NT2/D1 (cell line): ENCODE data around the gene TMEM14C.

Experiments used
- SUZ12 ChIP-seq: IDR thresholded peaks from 2 replicates; pipeline ENCODE4 v1.6.1; 2011; ENCODE audit not compliant: insufficient read length, insufficient read depth; ENCODE audit errors: extremely low read depth
- YY1 ChIP-seq: IDR thresholded peaks from 2 replicates; pipeline ENCODE4 v1.6.1; 2011; ENCODE audit not compliant: insufficient read length, insufficient read depth
- ZNF274 ChIP-seq: IDR thresholded peaks from 2 replicates; pipeline ENCODE4 v1.6.1; 2011; ENCODE audit warnings: mild to moderate bottlenecking, low read depth, low read length

DNA sequence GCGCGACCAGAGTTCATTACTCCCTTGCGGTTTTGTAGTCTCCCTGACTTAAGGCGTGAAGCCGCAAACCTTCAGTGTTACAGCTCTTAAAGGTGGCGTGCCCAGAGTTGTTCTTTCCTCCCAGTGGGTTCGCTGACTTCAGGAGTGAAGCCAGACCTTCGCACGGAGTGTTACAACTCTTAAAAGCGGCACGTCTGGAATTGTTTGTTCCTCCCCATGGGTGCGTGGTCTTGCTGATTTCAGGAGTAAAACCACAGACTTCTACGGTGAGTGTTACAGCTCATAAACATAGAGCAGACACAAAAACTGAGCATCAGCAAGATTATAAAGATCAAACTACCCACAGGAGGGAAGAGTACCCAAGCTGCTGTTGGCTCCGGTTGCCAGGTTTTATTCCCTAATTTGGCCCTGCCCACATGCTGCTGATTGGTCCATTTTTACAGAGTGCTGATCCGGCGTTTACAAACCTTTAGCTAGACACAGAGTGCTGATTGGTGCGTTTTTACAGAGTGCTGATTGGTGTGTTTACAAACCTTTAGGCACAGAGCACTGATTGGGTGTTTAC, 10.4 kb downstream of the TMEM14C start:
- no peak for TF ChIP-seq YY1
- no peak for TF ChIP-seq ZNF274
- no peak for TF ChIP-seq SUZ12
